ENCODE results near the gene TEAD2. TPM values are rescaled to one million over a fixed set of nuclear protein-coding genes. Genes with fewer than 3 reads are reported as not detected.

TEAD2 gene
- total RNA-seq, 1 experiment from 2014 or later: 2.4 TPM

GRCh38 chr19:49393881-49394280, 31.7 kb upstream of the TEAD2 start:
- no peaks in the 10 kb centered on the region for H3K36me3 Mint-ChIP-seq (ENCODE audit: insufficient read depth, unreplicated experiment)
- H3K27ac Mint-ChIP-seq (ENCODE audit: unreplicated experiment): no peak overlapping the region
- H3K4me1 Mint-ChIP-seq (ENCODE audit: low read depth, unreplicated experiment): peaks cover 9% of the 10 kb centered on the region
- DNase-seq: no peak
- H3K27me3 Mint-ChIP-seq (ENCODE audit: unreplicated experiment): peaks cover 92% of the 10 kb centered on the region
- TF ChIP-seq CTCF (IDR thresholded peaks at IDR 0.05; ENCODE audit: unreplicated experiment): no peak
- no TSS peak for BruUV-seq (replicated peaks)
- CTCF ChIA-PET: interaction anchor here (0.5 kb wide), 1 partner anchor 75 kb away, joined by 4 read pairs; no protein-coding TSS in a partner anchor
- no peaks in the 10 kb centered on the region for H3K9me3 Mint-ChIP-seq (ENCODE audit: low read depth, unreplicated experiment)
- intact Hi-C loops (cut with micrococcal nuclease; ENCODE audit: unreplicated experiment): loop anchor here (5.0 kb wide), 2 partner anchors 33 to 178 kb away; partner anchors contain the start of gene GFY
- no peak overlapping the region for H3K4me3 Mint-ChIP-seq (ENCODE audit: low read depth, unreplicated experiment)

GRCh38 chr19:49391581-49392399, 29.6 kb upstream of the TEAD2 start:
- peak; percentile 85 for TF ChIP-seq CTCF (IDR thresholded peaks at IDR 0.05; ENCODE audit: unreplicated experiment)
- no TSS peak for BruUV-seq (replicated peaks)
- Mint-ChIP-seq H3K36me3 (ENCODE audit: insufficient read depth, unreplicated experiment) (no peaks in the 10 kb centered on the region), H3K27ac (ENCODE audit: unreplicated experiment) (no peak overlapping the region), H3K4me3 (ENCODE audit: low read depth, unreplicated experiment) (no peak overlapping the region), H3K4me1 (ENCODE audit: low read depth, unreplicated experiment) (peaks cover 9% of the 10 kb centered on the region), H3K9me3 (ENCODE audit: low read depth, unreplicated experiment) (no peaks in the 10 kb centered on the region), H3K27me3 (ENCODE audit: unreplicated experiment) (peaks cover 83% of the 10 kb centered on the region)
- intact Hi-C loops (cut with micrococcal nuclease; ENCODE audit: unreplicated experiment): loop anchor here (1.0 to 5.0 kb wide), 3 partner anchors 36 to 181 kb away; partner anchors contain the start of gene GFY
- DNase-seq: peak; percentile 87
- CTCF ChIA-PET: interaction anchor here (0.5 to 1.5 kb wide), 5 partner anchors 8 to 82 kb away, joined by 3 to 10 read pairs (median 3); partner anchors contain the start of gene FLT3LG

- CTCF ChIA-PET: interaction anchor here (0.6 to 1.5 kb wide), 5 partner anchors 16 to 284 kb away, joined by 3 to 10 read pairs (median 4); no protein-coding TSS in a partner anchor
- H3K9me3 Mint-ChIP-seq (ENCODE audit: low read depth, unreplicated experiment): no peaks in the 10 kb centered on the region
- intact Hi-C loops (cut with micrococcal nuclease; ENCODE audit: unreplicated experiment): loop anchor here (5.0 kb wide), 2 partner anchors 36 to 181 kb away; partner anchors contain the start of gene GFY
- H3K27ac Mint-ChIP-seq (ENCODE audit: unreplicated experiment): no peak overlapping the region
- no peaks in the 10 kb centered on the region for H3K36me3 Mint-ChIP-seq (ENCODE audit: insufficient read depth, unreplicated experiment)
- no peak for TF ChIP-seq CTCF (IDR thresholded peaks at IDR 0.05; ENCODE audit: unreplicated experiment)
- H3K4me3 Mint-ChIP-seq (ENCODE audit: low read depth, unreplicated experiment): no peak overlapping the region
- peaks cover 9% of the 10 kb centered on the region for H3K4me1 Mint-ChIP-seq (ENCODE audit: low read depth, unreplicated experiment)
- DNase-seq: no peak
- H3K27me3 Mint-ChIP-seq (ENCODE audit: unreplicated experiment): peaks cover 75% of the 10 kb centered on the region
- BruUV-seq (replicated peaks): no TSS peak
Measured at GRCh38 chr19:49390929-49391359, 28.7 kb upstream of the TEAD2 start.

- no TSS peak for BruUV-seq (replicated peaks)
- no peak for DNase-seq
- no peak overlapping the region for H3K4me3 Mint-ChIP-seq (ENCODE audit: low read depth, unreplicated experiment)
- no peaks in the 10 kb centered on the region for H3K36me3 Mint-ChIP-seq (ENCODE audit: insufficient read depth, unreplicated experiment)
- CTCF ChIA-PET: interaction anchor here (0.6 to 0.7 kb wide), 3 partner anchors 17 to 285 kb away, joined by 3 to 4 read pairs (median 3); no protein-coding TSS in a partner anchor
- intact Hi-C loops (cut with micrococcal nuclease; ENCODE audit: unreplicated experiment): loop anchor here (5.0 kb wide), 2 partner anchors 37 to 182 kb away; partner anchors contain the start of gene GFY
- no peaks in the 10 kb centered on the region for H3K9me3 Mint-ChIP-seq (ENCODE audit: low read depth, unreplicated experiment)
- no peak overlapping the region for H3K27ac Mint-ChIP-seq (ENCODE audit: unreplicated experiment)
- peaks cover 9% of the 10 kb centered on the region for H3K4me1 Mint-ChIP-seq (ENCODE audit: low read depth, unreplicated experiment)
- no peak for TF ChIP-seq CTCF (IDR thresholded peaks at IDR 0.05; ENCODE audit: unreplicated experiment)
- peaks cover 69% of the 10 kb centered on the region for H3K27me3 Mint-ChIP-seq (ENCODE audit: unreplicated experiment)
Measured at GRCh38 chr19:49390131-49390928, 28.1 kb upstream of the TEAD2 start.
